Keratinocyte (primary cell): ENCODE measurements around the gene PUDP. TPM values are rescaled to one million over a fixed set of nuclear protein-coding genes. Genes with fewer than 3 reads are reported as not detected.
A peak's percentile ranks its signal among the peaks of the same experiment; 100 is the strongest.

Experiments
- DNase-seq: peaks from one replicate; pipeline ENCODE4 v3.0.0-alpha.2; 2011; ENCODE audit warnings: low read depth, missing footprints, low spot score
- FAIRE-seq: peaks from 2 replicates; lab custom pipeline; 2011; peaks lifted over from hg19 to GRCh38; lab: Jason Lieb, UNC
- H2AFZ ChIP-seq: 2 replicates; pipeline ENCODE4 v1.6.0; 2012; ENCODE audit warnings: low read length, control low read depth, inconsistent platforms; ENCODE audit not compliant: control insufficient read depth
- H3K27ac ChIP-seq: 2 replicates; pipeline ENCODE4 v1.5.1; 2011; ENCODE audit warnings: low read length; ENCODE audit not compliant: control insufficient read depth, insufficient read depth
- H3K27me3 ChIP-seq: 3 replicates; pipeline ENCODE4 v1.6.0; 2011; ENCODE audit warnings: low read length; ENCODE audit not compliant: control insufficient read depth, insufficient read depth; ENCODE audit errors: extremely low read depth
- H3K36me3 ChIP-seq, 2 experiments: 2 replicates in 1 of 2; 3 replicates in 1 of 2; pipeline ENCODE4 v1.5.1; 2011; ENCODE audit warnings: low read length in 2 of 2, mild to moderate bottlenecking in 1 of 2; ENCODE audit not compliant: control insufficient read depth in 2 of 2, insufficient read depth in 2 of 2; ENCODE audit errors: extremely low read depth in 1 of 2
- H3K4me1 ChIP-seq: 3 replicates; pipeline ENCODE4 v1.5.1; 2011; ENCODE audit warnings: low read length; ENCODE audit not compliant: control insufficient read depth, insufficient read depth; ENCODE audit errors: extremely low read depth
- H3K4me2 ChIP-seq: 3 replicates; pipeline ENCODE4 v1.6.0; 2011; ENCODE audit warnings: low read depth, low read length; ENCODE audit not compliant: control insufficient read depth, insufficient read depth; ENCODE audit errors: extremely low read depth
- H3K4me3 ChIP-seq, 3 experiments: fragments of 200-600 bp in 1 of 3; sonication (generic) in 1 of 3; 2 replicates in 2 of 3; 3 replicates in 1 of 3; pipeline ENCODE4 v1.5.1; 2011 to 2016; ENCODE audit warnings: low read length in 3 of 3, mild to moderate bottlenecking in 3 of 3, control low read depth in 2 of 3, inconsistent platforms in 1 of 3, low read depth in 1 of 3, mixed read lengths in 1 of 3, mixed run types in 1 of 3, moderate library complexity in 1 of 3; ENCODE audit not compliant: control insufficient read depth in 2 of 3, insufficient read depth in 2 of 3; ENCODE audit errors: extremely low read depth in 1 of 3
- H3K79me2 ChIP-seq: 2 replicates; pipeline ENCODE4 v1.6.0; 2012; ENCODE audit warnings: low read length; ENCODE audit not compliant: control insufficient read depth, insufficient read depth
- H3K9ac ChIP-seq: 3 replicates; pipeline ENCODE4 v1.6.0; 2011; ENCODE audit warnings: low read length; ENCODE audit not compliant: control insufficient read depth, insufficient read depth; ENCODE audit errors: extremely low read depth
- H3K9me1 ChIP-seq: 3 replicates; pipeline ENCODE4 v1.6.0; 2011; ENCODE audit warnings: low read length; ENCODE audit not compliant: control insufficient read depth, insufficient read depth; ENCODE audit errors: extremely low read depth
- H3K9me3 ChIP-seq: 2 replicates; pipeline ENCODE4 v1.5.1; 2012; ENCODE audit warnings: low read depth, low read length; ENCODE audit not compliant: control insufficient read depth
- H4K20me1 ChIP-seq: 3 replicates; pipeline ENCODE4 v1.6.0; 2011; ENCODE audit warnings: low read length; ENCODE audit not compliant: control insufficient read depth, insufficient read depth; ENCODE audit errors: extremely low read depth
- CTCF ChIP-seq, 3 experiments: IDR thresholded peaks in 1 of 3; conservative IDR thresholded peaks in 1 of 3; optimal IDR thresholded peaks in 1 of 3; 2 replicates in 2 of 3; 3 replicates in 1 of 3; pipeline versions ENCODE3 to v1.5.1; 2011; ENCODE audit warnings: low read length in 3 of 3, mild to moderate bottlenecking in 3 of 3, moderate library complexity in 2 of 3, control low read depth in 1 of 3, inconsistent platforms in 1 of 3; ENCODE audit not compliant: insufficient read depth in 2 of 3; ENCODE audit errors: extremely low read depth in 1 of 3
- EZH2 ChIP-seq: IDR thresholded peaks from one replicate; pipeline ENCODE4 v1.6.1; 2012; ENCODE audit warnings: inconsistent platforms, mild to moderate bottlenecking, low read length, moderate library complexity
- dilution Hi-C: fragments of 300-500 bp; cut with MboI; formaldehyde crosslinking; loops from one replicate; pipeline ENCODE4 v1.7.0; 2020; ENCODE audit warnings: low sequenced_read_pairs; ENCODE audit not compliant: extremely low pct_ligation_motif_present
- polyA plus RNA-seq, 5 experiments: library from polyadenylated mRNA; depleted of rRNA in 3 of 5; stranded (reverse) in 3 of 5; stranded (forward) in 1 of 5; unstranded in 1 of 5; fragments of >200 nt; gene quantifications; 1 replicate in 1 of 5; 2 replicates in 3 of 5; 3 replicates in 1 of 5; pipeline versions ENCODE4 v1.2.1 to v1.2.3, GENCODE V29; 2011 to 2012; ENCODE audit warnings: missing spikeins in 2 of 5, low read depth in 1 of 5, low replicate concordance in 1 of 5

The PUDP gene
- polyA plus RNA-seq, 1 donor (not counting 4 experiments of a cell fraction or from before 2014, with no cell fraction given), result 48.0 TPM

DNA sequence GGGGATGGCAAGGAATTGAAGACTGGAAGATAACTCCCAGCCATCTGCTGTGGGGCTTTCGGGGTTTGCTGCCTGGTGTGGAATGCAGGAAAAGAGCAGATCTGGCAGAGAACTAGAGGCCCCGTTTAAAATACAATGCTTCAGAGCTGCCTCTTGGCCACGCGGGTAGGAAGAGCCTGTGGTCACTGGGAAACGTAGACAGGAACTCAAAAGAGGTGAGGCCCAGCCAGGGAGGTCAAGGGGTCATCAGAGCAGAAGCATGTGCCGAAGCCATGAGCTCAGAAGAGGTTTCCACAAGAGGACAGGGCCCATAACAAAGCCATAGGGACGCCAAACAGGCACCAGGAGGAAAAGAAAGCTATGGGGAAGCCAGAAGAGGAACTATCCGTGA, 14.9 kb downstream of the PUDP start:
- FAIRE-seq, result no peak
- Histone ChIP-seq H4K20me1 (peaks cover 9% of the 10 kb centered on the region), H3K79me2 (peaks cover 71% of the 10 kb centered on the region), H3K9ac (no peak overlapping the region), H3K9me1 (peaks cover 2% of the 10 kb centered on the region), H2AFZ (no peak overlapping the region), H3K27ac (peak overlapping the region; percentile 5), H3K4me2 (no peak overlapping the region), H3K36me3 (no peaks in the 10 kb centered on the region), H3K4me1 (peaks cover 23% of the 10 kb centered on the region), H3K27me3 (no peaks in the 10 kb centered on the region), H3K4me3 (no peak overlapping the region), H3K9me3 (no peaks in the 10 kb centered on the region)
- no peak for TF ChIP-seq CTCF (optimal IDR thresholded peaks at IDR 0.05 in 1 of 3, IDR thresholded peaks at IDR 0.05 in 1 of 3, conservative IDR thresholded peaks at IDR 0.05 in 1 of 3; ENCODE audit: extremely low read depth in 1 of 3, insufficient read depth in 2 of 3, low read length in 3 of 3)
- TF ChIP-seq EZH2, result no peak
- dilution Hi-C loops, result no loop called here
- DNase-seq, result no peak

DNA sequence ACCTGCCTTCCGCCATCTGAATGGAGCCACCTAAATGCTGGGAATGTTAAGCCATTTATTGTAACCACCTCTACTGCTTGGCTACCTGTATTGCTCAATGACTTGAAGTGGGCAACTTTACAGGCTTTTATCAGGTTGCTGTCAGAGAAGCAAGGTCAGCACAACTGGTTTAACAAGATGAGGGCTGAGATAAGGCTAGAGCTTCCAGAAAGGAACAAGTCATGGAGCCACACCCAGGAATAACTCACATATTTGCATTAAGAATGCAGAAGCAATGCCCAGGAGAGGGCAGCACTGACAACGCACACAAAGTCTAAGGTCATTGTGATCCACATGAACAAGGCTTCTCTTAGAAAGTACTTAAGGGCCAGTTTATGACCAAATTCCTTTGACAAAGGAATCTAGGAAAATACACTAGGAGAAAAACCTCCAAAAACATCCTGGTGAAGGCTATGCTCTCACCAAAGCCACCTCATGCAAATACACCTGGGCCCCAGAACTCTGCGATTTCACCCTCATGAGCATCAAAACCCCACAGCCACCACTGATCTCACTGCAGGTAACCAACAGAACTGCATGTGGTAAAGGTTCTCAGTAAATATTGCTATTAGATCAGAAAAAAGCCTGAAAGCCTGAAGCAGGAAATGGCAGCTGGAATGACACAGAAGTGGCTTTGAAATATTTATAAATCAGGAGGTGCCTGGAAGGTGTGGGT, 15.5 kb downstream of the PUDP start:
- DNase-seq (peak; percentile 89), FAIRE-seq (peak; percentile 98)

More for the DNA sequence above, 15.5 kb downstream of the PUDP start:
- no peak for TF ChIP-seq EZH2
- peak; percentile 70 to 90 (median 82) for TF ChIP-seq CTCF (optimal IDR thresholded peaks at IDR 0.05 in 1 of 3, IDR thresholded peaks at IDR 0.05 in 1 of 3, conservative IDR thresholded peaks at IDR 0.05 in 1 of 3; ENCODE audit: extremely low read depth in 1 of 3, insufficient read depth in 2 of 3, low read length in 3 of 3)
- Histone ChIP-seq H3K9me1 (peaks cover 2% of the 10 kb centered on the region), H3K27me3 (no peaks in the 10 kb centered on the region), H3K36me3 (no peaks in the 10 kb centered on the region), H3K9ac (no peak overlapping the region), H3K4me1 (peaks cover 23% of the 10 kb centered on the region), H2AFZ (no peak overlapping the region), H3K27ac (peak overlapping the region; percentile 32), H3K9me3 (no peaks in the 10 kb centered on the region), H4K20me1 (peaks cover 4% of the 10 kb centered on the region), H3K4me2 (peak overlapping the region; percentile 71), H3K4me3 (peak overlapping the region in 2 of 3 experiments; percentile 14 to 32), H3K79me2 (peaks cover 65% of the 10 kb centered on the region)
- dilution Hi-C loops, result no loop called here
